Measurements from ENCODE around the gene CCDC97.

DNA sequence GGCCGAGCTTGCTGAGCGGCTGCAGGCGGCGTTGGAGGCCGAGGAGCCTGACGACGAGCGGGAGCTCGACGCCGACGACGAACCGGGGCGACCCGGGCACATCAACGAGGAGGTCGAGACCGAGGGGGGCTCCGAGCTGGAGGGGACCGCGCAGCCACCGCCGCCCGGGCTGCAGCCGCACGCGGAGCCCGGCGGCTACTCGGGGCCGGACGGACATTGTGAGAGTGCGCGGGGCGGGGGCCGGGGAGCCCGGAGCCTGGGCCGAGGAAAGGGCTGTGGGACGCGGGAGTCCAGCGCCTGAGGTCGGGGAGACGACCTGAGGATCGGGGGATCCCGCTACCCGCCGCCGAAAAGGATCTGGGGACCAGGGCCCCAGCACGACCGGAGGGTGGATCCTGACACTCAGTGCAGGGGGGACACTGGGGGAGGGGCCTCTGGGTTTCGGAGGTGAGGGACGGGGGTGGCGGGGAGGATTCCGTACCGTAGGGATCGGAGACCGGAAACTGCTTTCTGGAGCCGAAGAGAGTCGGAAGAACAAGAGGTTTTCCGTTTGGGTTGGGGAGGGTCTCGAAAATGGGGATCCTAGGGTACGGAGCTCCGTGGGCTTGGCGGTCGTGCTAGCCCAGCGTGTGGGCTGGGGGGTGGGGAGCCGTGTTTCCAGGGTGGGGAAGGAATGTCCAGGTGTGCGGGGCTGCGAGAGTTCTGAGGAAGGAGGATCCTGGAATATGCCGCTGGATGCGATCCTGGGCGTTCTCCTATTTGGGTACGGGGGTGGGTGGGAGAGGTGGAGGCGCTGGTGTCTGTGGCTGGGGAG, 45.2 kb upstream of the CCDC97 start:
- no peak for TF ChIP-seq POLR2A (IDR thresholded peaks at IDR 0.05)
- TF ChIP-seq, protein P1, sequence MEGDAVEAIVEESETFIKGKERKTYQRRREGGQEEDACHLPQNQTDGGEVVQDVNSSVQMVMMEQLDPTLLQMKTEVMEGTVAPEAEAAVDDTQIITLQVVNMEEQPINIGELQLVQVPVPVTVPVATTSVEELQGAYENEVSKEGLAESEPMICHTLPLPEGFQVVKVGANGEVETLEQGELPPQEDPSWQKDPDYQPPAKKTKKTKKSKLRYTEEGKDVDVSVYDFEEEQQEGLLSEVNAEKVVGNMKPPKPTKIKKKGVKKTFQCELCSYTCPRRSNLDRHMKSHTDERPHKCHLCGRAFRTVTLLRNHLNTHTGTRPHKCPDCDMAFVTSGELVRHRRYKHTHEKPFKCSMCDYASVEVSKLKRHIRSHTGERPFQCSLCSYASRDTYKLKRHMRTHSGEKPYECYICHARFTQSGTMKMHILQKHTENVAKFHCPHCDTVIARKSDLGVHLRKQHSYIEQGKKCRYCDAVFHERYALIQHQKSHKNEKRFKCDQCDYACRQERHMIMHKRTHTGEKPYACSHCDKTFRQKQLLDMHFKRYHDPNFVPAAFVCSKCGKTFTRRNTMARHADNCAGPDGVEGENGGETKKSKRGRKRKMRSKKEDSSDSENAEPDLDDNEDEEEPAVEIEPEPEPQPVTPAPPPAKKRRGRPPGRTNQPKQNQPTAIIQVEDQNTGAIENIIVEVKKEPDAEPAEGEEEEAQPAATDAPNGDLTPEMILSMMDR (IDR thresholded peaks at IDR 0.05 in 4 of 5, conservative IDR thresholded peaks at IDR 0.05 in 1 of 5) = no peak

Measured in gastrocnemius medialis (tissue), 4 donors.